HuH-7.5 (cell line): ENCODE results near the gene S100Z.
A peak's percentile ranks its signal among the peaks of the same experiment; 100 is the strongest.
"Not testable (repeated sequence)": the region's sequence is repeated elsewhere in the genome, so short reads cannot be mapped to it uniquely, and the experiment has no call there.

Source experiments
- DNase-seq: peaks from one replicate; pipeline ENCODE4 v3.0.0; 2011; ENCODE audit warnings: low spot score

S100Z gene

DNA sequence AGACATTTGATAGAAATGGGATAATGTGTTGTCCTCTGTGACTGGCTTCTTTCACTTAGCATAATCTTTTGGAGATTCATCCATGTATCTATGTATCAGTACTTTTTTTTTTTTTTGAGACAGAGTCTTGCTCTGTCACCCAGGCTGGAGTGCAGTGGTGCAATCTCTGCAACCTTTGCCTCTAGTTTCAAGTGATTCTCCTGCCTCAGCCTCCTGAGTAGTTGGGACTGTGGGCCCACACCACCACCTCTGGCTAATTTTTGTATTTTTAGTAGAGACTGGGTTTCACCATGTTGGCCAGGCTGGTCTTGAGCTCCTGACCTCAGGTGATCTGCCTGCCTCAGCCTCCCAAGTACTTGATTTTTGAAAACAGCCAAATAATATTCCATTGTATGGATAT lies 23.4 kb upstream of the S100Z start:
- DNase-seq = not testable (repeated sequence)

DNA sequence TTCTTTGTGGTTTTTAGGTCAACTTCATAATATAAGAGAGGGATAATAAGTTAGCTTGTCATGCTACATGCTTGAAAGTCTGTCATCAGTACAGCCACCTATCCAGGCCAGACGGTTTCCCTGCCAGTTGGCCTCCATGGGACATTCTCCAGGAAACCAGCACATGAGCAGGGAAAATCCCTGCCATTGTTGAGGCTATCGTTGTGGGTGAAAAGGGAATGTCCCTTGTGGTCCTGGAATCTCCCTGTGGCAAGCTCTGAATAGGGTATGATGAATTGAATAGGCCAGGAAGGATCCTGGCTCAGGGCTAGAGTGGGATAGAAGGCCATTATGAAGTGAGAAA lies 18.7 kb upstream of the S100Z start:
- DNase-seq = no peak

DNA sequence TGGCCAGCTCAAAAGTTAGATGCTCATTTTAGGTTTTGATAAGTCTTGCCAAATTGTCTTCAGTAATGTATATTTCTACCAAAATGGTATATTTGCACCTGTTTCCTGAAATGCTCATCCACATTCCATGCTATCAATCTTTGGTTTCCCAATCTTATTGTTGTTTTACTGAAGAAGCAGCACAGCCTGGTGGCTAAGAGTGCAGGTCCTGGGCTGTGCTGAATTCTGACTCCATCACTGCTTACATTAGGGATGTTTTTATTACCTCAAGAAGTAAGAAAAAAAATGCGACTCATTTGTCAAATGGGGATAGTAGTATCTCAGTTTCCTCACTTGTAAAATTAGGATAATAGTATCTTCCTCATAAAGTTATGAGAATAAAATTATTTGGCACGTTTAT lies 13.6 kb upstream of the S100Z start:
- no peak for DNase-seq

DNA sequence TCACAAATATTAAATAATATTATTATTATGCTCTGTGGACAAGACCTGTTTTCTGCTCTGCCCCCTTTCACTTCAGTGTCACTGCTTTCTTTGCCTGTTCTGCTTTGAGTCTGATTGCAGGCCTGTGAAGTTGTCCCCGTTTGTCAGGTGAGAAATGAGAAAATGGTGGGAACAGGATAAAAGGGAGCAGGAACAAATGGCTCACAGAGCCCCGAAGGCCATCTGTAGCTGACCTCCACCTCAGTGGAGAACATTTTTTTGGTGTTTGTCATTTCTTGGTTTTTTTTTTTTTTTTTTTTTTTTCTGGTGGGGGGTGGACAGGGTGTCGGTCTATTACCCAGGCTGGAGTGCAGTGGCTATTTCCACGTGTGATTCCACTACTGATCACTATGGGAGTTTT lies 13.2 kb upstream of the S100Z start:
- DNase-seq = no peak

DNA sequence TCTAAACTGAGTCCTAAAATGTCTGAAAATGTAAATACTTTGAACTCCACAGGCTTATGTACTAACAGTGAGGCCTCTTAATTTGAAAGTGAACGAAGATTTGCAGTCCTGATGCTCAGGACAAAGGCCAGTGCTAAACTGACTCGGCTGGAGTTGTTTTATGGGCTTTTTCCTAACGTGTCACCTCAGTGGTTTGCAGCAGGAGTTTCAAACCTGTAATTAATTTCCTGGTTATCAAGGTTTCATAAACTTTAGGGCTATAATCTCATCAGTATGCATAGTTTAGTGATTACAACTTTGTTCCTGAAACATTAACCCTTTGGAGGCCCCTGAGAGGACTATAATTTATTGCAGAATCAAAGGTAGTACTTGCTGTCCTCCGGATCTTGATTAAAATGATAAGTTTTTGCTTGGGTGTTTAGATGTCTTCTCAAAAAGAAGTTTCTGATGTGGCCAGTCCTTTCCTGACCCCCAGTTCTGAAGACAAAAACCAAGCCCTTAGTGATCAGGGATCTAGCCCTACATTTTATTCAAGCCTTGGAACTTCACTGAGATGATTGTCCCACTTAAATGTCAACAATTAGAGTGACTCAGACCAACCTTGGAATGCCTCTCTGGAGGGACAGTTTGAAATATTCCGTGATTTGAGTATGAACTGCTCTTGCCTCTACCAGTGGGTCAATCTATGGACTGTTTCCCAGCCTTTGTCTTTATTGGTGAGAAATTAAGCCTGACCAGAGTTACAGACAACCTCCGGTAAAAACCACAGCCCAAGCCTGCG lies 11.1 kb upstream of the S100Z start:
- DNase-seq = no peak

DNA sequence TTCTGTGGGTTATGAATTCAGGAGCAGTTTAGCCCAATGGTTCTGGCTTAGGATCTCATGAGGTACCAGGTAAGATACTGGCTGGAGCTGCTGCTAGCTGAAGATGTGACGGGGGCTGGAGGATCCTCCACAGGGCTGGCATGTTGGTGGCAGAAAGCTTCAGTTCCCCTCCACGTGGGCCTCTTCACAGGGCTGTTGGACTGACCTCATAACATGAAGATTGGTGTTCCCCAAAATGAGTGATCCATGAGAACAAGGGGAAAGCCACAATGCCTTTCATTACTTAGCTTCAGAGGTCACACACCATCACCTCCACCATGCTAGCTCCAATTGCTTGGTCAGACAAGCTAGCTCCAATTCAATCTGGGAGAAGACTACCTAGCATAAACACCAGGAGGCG lies 8.5 kb upstream of the S100Z start:
- no peak for DNase-seq

DNA sequence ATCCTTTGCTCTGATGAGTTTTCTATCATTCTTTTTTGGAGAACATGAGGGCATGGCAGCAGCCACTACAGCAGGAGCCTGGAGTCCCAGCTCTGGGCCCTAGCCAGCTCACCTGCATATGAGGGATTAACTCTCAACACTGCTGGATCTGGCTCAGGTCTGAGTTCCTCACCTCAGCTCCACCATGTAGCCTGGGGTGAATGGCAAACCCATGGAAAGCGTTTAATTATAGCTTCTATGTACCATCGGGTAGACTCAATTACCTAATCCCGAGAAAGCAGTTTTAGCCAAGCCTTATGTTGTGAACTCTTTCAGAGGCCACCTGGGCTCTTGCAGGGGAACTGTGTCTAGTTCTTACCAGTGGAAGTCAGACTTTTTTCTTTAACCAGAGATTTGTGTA lies 3.9 kb upstream of the S100Z start:
- no peak for DNase-seq

DNA sequence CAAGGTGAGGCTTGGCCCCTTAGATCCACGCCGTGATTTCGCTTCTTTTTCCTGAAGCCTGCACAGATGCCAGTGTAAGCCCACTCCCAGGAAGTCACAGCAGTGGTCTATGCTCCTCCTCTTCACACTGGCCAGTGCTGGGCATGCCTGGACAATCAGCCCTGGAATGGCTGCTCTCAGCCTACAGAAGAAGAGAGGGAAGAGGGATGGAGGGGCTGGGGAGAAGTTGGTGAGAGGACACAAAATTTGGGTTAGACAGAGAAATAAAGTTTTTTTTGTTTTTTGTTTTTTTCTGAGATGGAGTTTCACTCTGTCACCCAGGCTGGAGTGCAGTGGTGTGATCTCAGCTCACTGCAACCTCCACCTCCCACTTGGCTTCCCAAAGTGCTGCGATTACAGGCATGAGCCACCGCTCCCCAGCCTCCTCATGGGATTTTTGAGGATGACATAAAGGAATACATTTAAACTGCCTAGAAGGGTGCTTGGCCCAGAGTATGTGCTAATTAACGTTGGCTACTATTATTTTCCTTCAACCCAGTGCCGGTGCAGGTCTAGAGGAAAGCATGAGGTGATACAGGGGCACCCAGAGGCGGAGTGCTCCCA lies 830 bp downstream of the S100Z start:
- no peak for DNase-seq

DNA sequence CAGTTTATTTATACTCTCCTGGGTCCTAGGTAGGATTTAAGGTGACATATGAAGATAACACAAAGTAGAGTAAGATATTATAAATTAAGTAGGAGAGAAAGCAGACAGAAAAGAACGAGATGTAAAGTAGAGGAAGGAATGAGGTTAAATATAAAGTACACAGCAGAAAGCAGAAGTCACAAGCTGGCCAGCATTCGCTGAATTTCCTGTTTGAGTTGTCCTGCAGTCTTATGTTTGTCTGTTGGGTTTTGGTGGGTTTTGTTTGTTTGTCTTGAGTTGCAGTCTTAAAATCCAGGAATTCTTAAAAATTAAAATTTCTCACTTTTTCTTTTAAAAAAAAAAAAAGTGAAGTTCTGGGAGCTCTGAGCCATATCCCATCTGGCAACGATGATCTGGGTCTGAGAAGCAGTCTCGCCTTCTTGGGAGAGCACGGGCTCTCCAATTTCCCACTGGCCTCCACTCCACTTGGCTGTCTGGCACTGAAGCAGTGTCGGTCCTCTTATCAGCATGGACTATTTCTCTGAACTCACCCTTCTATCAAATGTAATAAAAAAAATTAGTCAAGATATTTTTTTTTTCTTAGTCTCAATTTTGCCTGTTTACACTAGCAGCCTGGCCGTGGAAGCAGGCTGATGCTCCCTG lies 2.0 kb downstream of the S100Z start:
- no peak for DNase-seq

DNA sequence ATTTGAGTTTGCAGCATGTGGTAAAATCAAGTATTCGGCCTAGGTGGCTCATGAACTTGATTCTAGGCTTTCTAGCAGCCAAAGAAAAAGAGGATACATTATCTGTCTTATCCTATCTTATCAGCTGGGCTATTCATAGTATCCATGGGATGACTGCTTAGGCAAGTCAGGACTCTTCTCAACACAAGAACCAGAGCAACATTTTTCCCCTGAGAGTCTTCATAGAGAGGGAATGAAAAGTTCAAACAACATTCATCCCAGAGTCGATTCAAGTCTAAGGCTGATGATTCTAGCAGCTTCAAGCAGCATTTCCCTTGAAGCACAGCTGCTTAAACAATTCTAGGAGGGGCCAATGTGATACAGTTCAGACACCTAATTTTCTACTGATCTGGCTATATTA lies 3.0 kb downstream of the S100Z start:
- no peak for DNase-seq

DNA sequence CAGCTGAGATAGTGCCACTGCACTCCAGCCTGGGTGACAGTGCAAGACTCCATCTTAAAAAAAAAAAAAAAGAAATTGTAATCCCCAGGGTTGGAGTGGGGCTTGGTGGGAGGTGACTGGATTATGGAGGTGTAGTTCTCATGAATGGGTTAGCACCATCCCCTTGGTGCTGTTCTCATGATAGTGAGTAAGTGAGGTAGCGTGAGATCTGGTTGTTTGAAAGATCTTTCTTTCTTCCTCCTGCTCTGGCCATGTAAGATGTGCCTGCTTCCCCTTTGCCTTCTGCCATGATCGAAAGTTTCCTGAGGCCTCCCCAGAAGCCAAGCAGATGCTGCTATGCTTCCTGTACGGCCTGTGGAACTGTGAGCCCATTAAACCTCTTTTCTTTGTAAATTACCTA lies 3.9 kb downstream of the S100Z start:
- DNase-seq = not testable (repeated sequence)

DNA sequence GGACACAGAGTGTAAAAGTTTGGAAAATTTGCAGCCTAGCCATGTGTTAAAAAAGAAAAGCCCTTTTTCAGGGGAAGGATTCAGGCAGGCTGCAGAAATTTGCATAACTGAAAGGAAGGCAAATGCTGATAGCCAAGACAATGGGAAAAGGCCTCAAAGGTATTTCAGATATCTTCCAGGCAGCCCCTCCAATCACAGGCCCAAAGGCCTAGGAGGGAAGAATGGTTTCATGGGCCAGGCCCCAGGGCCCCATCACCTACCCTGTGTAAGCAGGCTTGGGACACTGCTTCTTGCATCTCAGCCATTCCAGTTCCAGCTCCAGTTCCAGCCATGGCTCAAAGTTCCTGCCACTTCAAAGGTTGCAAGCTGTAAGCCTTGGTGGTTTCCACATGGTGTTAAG lies 4.8 kb downstream of the S100Z start:
- DNase-seq = no peak

DNA sequence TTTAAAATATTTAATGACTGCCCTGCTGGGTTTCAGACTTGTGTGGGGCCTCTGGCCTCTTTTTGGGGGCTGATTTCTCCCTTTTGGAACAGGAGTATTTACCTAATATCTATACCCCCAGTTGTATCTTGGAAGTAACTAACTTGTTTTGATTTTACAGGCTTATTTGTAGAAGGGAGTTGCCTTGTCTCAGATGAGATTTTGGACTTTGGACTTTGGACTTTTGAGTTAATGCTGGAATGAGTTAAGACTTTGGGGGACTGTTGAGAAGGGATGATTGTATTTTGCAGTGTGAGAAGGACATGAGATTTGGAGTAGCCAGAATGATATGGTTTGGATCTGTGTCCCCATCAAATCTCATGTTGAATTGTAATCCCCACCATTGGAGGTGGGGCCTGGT lies 5.7 kb downstream of the S100Z start:
- DNase-seq = not testable (repeated sequence)

DNA sequence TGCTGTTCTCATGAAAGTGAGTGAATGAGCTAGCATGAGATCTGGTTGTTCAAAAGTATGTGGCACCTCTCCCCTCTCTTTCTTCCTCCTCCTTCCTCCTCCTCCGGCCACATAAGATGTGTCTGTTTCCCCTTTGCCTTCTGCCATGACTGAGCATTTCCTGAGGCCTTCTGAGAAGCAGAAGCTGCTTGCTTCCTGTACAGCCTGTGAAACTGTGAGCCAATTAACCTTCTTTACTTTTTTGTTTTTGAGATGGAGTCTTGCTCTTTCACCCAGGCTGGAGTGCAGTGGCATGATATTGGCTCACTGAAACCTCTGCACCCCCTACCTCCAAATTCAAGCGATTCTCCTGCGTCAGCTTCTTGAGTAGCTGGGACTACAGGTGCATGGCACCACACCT lies 6.1 kb downstream of the S100Z start:
- no peak for DNase-seq

DNA sequence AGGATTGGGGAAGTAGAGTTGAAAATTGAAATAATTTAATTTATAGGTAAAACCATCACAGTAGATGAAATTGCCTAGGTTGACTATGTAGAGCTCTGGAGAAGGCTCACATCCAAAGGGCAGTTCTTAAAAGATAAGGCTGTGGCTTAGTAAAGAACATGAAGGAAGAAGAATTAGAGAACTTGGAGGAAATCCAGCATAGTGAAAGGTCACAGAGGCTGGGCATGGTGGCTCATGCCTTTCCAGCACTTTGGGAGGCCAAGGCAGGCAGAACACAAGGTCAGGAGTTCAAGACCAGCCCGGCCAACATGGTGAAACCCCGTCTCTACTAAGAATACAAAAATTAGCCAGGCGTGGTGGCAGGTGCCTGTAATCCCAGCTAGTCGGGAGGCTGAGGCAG lies 7.0 kb downstream of the S100Z start:
- not testable (repeated sequence) for DNase-seq

DNA sequence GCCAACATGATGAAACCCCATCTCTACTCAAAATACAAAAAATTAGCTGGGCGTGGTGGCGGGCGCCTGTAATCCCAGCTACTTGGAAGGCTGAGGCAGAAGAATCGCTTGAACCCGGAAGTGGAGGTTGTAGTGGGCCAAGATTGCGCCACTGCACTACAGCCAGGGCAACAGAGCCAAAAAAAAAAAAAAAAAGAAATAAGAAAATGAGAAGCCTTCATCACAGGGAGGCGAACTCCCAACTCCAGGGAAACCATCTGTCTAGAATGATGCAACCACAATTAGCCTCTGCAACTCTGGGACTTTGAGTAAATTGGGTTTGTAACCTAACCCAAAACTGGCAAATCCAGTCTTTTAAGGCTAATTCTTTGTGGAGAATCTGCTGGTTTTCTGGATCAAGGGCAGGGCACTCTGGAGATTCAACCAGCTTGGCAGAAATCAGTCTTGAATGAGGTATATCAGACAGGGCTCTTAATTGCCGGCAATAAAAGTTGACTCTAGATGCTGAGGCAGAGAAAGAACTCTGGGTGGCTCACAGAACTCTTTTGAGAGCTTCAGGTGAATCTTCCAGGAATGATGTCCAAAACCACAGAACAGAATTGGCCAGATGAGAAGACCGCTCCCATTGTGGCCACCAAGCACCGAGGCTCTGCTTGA lies 9.9 kb downstream of the S100Z start:
- DNase-seq = no peak

DNA sequence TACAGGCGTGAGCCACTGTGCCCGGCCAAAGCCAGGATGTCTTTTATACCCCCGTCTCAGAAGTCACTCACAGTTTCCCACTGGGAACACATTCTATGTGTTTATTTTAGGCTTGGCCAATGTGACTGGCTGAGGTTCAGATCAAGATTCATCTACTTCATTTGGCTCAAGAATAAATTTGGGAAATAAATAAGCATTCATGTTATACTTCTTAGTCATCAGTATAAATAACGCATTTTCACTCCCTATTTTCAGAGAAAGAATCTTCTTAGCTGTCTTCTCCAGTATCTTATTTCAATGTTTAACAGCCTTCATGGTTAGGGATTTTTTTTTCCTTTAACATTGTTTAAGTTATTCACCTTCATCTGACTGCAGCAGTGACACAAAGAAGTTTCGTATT lies 11.8 kb downstream of the S100Z start:
- DNase-seq = no peak

DNA sequence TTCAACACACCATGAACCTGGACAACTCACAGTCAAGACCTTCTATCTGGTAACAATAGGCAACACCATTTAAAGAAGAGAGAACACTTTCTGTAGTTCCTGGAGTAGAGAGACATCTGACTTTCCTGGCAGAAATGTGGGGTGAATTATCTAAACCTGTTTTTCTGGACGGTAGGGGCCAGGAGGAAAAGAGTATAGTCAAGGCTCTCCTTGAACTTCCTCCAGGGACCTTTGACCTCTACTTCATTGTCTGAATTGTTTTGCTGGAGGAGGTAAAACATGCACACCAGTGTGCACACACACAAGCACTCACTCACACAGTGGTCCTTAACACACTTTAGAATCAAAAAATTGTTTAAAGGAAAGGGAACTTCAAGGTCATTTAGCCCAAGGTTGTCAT lies 13.2 kb downstream of the S100Z start:
- no peak for DNase-seq

DNA sequence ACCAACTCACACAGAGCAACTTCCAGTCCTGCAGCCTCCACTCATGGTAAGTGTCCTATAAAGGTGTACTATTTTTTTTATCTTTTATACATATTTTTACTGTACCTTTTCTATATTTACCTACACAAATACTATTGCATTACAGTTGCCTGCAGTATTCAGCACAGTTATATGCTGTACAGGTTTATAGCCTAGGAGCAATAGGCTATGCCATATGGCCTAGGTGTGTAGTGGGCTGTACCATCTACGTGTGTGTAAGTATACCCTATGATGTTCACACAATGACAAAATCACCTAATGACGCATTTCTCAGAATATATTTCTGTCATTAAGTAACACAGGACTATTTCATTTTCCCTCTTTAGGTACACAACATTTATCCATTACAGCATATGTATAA lies 16.7 kb downstream of the S100Z start:
- DNase-seq = no peak

DNA sequence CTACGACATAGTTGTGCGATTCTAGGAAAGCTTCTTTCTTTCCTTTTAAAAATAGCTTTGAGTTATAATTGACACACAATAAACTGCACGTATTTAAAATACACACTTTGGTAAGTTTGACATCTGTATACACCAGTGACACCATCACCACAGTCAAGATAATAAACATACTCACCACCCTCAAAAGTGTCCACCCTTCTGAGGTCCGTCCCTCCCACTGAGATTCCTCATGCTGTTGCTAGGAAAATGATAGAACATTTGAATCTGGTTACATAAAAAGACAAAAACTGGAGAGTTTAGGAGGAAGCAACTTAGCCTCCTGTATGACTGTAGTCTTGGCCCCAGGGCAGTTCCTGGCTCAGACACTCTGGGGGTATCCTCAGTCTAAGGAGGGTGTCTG lies 17.2 kb downstream of the S100Z start:
- no peak for DNase-seq

DNA sequence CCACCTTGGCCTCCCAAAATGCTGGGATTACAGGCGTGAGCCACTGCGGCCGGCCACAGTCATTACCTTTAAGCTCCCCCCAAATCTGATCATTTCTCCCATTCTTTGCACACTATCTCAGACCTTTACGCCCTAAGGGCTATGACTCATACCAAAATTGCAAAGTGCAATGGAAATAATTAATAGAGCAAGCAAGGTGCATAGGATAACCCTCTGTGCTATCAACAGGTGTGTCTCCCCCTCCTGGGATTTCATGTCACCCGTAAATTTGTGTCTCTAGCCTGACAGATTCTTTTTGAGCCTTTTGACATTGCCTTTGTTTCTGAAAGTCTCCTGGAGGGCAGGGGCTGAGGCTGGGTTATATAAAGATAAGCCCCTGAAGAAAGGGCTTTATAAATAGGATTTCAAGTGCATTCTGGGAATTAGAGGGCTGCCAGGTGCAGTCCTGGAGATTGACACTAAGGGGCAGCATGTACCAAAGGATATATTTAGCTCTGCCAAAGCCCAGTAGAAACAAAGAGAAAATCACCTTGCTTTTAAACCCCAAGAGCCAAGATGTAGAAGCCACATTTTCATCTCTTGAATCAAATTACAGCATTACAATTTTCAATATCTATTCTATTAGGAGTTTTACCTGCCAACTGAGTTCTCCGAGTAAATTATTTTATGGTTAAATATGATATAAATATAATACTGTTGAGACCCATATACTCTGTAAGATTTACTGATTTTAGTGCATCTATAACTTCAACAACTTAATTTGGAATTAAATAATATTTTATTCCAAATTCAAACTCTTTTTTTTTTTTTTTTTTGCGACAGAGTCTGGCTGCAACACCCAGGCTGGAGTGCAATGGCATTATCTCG lies 18.2 kb downstream of the S100Z start:
- peak; percentile 43 for DNase-seq

DNA sequence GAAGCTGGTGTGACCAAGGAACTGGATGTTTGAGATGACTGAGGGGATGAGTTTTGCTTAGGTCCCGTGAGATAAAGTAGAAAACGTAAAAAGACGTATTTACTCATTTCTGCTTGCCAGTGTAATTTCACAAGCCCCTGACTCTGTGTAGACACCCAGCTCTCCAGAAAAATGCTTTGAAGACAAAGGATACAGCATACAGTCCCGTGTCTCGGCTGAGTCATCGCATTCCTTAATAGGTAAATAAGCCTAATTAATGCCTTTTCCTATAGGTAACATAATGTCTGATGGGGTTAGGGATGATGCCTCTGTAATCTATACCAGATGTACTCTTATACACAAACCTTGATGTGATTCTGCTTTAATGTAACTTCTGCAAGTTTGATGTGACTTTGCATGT lies 20.2 kb downstream of the S100Z start:
- no peak for DNase-seq
